OCI-LY1 (cell line): ENCODE results near the gene ADAMTS17.

ENCODE experiments used
- H2AFZ ChIP-seq: fragments of 200-600 bp; sonication (generic), shearing (Covaris generic); 2 replicates; pipeline ENCODE4 v1.6.0; 2014; ENCODE audit warnings: antibody characterized with exemption, mild to moderate bottlenecking, low read length
- H3F3A ChIP-seq: fragments of 200-600 bp; sonication (generic), shearing (Covaris generic); 2 replicates; pipeline ENCODE4 v1.6.0; 2014; ENCODE audit warnings: mild to moderate bottlenecking, antibody characterized with exemption, low read length, moderate library complexity; ENCODE audit not compliant: insufficient read depth
- H3K27ac ChIP-seq: fragments of 200-600 bp; sonication (generic); 2 replicates; pipeline ENCODE4 v1.5.1; 2014; ENCODE audit warnings: low read length, mixed run types, mild to moderate bottlenecking, low read depth; ENCODE audit not compliant: poor library complexity, severe bottlenecking
- H3K27me3 ChIP-seq: fragments of 200-600 bp; sonication (generic); 2 replicates; pipeline ENCODE4 v1.6.0; 2014; ENCODE audit warnings: antibody characterized with exemption, mild to moderate bottlenecking, low read length, moderate library complexity; ENCODE audit not compliant: insufficient read depth
- H3K36me3 ChIP-seq: fragments of 200-600 bp; sonication (generic); 2 replicates; pipeline ENCODE4 v1.6.1; 2014; ENCODE audit warnings: mild to moderate bottlenecking, antibody characterized with exemption, low read length, moderate library complexity, mixed read lengths; ENCODE audit not compliant: insufficient read depth
- H3K4me1 ChIP-seq: fragments of 200-600 bp; sonication (generic); 2 replicates; pipeline ENCODE4 v1.5.1; 2014; ENCODE audit warnings: mild to moderate bottlenecking, low read length, moderate library complexity; ENCODE audit not compliant: insufficient read depth, severe bottlenecking
- H3K4me2 ChIP-seq: fragments of 200-600 bp; sonication (generic), shearing (Covaris generic); 2 replicates; pipeline ENCODE4 v1.6.1; 2014; ENCODE audit warnings: low read length
- H3K4me3 ChIP-seq: fragments of 200-600 bp; sonication (generic); 2 replicates; pipeline ENCODE4 v1.5.1; 2014; ENCODE audit warnings: low read length, low read depth, mild to moderate bottlenecking, mixed read lengths; ENCODE audit not compliant: poor library complexity, severe bottlenecking
- H3K79me2 ChIP-seq: fragments of 200-600 bp; shearing (Covaris generic); 2 replicates; pipeline ENCODE4 v1.6.1; 2016; ENCODE audit warnings: mixed run types, low read length, mixed read lengths; ENCODE audit not compliant: insufficient read depth
- H3K9ac ChIP-seq: fragments of 200-600 bp; sonication (generic), shearing (Covaris generic); 2 replicates; pipeline ENCODE4 v1.6.1; 2014; ENCODE audit warnings: mild to moderate bottlenecking, low read length, mixed read lengths
- H3K9me2 ChIP-seq: fragments of 200-600 bp; sonication (generic), shearing (Covaris generic); 2 replicates; pipeline ENCODE4 v1.6.1; 2014; ENCODE audit warnings: low read depth, mild to moderate bottlenecking, low read length, mixed read lengths
- H3K9me3 ChIP-seq: fragments of 200-600 bp; shearing (Covaris generic); 2 replicates; pipeline ENCODE4 v1.6.1; 2014; ENCODE audit warnings: low read length, mixed read lengths
- H4K20me1 ChIP-seq: fragments of 200-600 bp; sonication (generic), shearing (Covaris generic); 2 replicates; pipeline ENCODE4 v1.6.0; 2016; ENCODE audit warnings: mild to moderate bottlenecking, low read length; ENCODE audit not compliant: insufficient read depth
- EZH2 ChIP-seq: fragments of 200-600 bp; sonication (generic), shearing (Covaris generic); IDR thresholded peaks from 2 replicates; pipeline ENCODE4 v1.8.0; 2017; ENCODE audit warnings: borderline replicate concordance, mixed run types, mild to moderate bottlenecking, antibody characterized with exemption, low read length, moderate library complexity, mixed read lengths
- TF ChIP-seq, protein P1 (sequence below): fragments of 200-600 bp; sonication (generic), shearing (Covaris generic); IDR thresholded peaks from 2 replicates; pipeline ENCODE4 v1.5.1; 2017; ENCODE audit warnings: mild to moderate bottlenecking, antibody characterized with exemption, low read length, moderate library complexity, mixed read lengths

ADAMTS17 gene

DNA sequence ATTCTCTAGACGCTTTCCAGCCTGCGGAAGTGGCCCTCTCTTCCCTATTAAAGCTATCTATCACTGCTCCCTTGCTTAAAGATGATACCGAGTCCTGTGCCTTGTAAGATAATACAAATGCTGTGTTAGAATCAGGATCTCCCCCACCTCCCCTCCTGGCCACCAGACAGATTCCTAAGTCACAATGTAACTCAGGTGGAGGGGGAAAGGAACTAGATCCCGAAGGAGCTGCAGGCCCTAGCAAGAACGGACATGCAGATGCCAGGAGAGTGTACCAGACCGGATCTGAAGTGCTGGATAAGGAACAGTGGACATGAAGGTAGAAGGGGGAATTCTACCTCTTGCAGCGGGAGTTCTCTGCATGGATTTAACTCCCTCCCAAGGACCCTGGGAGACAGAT is 377.8 kb downstream of the ADAMTS17 start:
- H3F3A ChIP-seq = no peaks in the 10 kb centered on the region
- H3K9me3 ChIP-seq = no peaks in the 10 kb centered on the region
- no peaks in the 10 kb centered on the region for H3K36me3 ChIP-seq
- no peaks in the 10 kb centered on the region for H4K20me1 ChIP-seq
- H3K4me2 ChIP-seq = no peak overlapping the region
- H3K9ac ChIP-seq = no peak overlapping the region
- no peaks in the 10 kb centered on the region for H3K27me3 ChIP-seq
- H3K27ac ChIP-seq = no peak overlapping the region
- H3K4me3 ChIP-seq = no peak overlapping the region
- no peaks in the 10 kb centered on the region for H3K9me2 ChIP-seq
- no peak for TF ChIP-seq EZH2
- TF ChIP-seq, protein P1, sequence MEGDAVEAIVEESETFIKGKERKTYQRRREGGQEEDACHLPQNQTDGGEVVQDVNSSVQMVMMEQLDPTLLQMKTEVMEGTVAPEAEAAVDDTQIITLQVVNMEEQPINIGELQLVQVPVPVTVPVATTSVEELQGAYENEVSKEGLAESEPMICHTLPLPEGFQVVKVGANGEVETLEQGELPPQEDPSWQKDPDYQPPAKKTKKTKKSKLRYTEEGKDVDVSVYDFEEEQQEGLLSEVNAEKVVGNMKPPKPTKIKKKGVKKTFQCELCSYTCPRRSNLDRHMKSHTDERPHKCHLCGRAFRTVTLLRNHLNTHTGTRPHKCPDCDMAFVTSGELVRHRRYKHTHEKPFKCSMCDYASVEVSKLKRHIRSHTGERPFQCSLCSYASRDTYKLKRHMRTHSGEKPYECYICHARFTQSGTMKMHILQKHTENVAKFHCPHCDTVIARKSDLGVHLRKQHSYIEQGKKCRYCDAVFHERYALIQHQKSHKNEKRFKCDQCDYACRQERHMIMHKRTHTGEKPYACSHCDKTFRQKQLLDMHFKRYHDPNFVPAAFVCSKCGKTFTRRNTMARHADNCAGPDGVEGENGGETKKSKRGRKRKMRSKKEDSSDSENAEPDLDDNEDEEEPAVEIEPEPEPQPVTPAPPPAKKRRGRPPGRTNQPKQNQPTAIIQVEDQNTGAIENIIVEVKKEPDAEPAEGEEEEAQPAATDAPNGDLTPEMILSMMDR = no peak
- no peak overlapping the region for H2AFZ ChIP-seq
- H3K79me2 ChIP-seq = no peaks in the 10 kb centered on the region
- H3K4me1 ChIP-seq = no peaks in the 10 kb centered on the region

DNA sequence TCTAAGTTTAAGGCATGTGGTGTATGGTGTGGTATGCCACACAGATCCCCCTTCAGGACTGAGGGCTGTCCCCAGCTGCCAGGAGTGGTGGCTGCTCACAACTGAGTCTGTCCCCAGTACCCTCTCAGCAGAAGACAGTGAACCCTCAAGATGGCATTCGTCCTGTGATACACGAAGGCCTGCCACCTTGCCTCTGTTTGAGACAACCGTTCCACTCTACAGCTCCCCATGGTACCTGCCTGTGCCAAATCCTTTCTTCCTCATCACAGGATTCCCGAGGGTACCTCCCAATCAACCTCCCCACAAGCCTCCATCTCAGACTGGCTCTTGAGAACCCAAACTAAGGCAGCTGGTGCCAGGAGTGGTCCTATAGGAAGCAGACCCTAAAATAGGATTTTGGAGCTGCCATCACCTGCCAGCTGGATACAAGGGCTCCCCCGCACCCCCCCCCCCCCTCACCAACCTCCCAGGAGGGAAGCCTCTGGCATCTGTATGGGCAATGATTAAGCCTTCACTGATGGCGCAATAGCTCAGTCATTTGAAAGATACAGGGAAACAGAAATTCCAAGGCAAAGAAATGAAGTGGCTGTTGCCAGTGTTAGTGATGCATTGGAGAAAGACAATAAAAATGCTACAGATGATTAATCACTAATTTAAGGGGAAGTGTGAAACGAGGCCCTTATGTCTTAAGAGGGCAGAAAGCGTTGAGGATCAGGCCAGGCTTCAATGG is 378.5 kb downstream of the ADAMTS17 start:
- H3K4me2 ChIP-seq = no peak overlapping the region
- no peaks in the 10 kb centered on the region for H3K36me3 ChIP-seq
- H3K9ac ChIP-seq = no peak overlapping the region
- no peaks in the 10 kb centered on the region for H4K20me1 ChIP-seq
- H3K27me3 ChIP-seq = no peaks in the 10 kb centered on the region
- no peaks in the 10 kb centered on the region for H3K79me2 ChIP-seq
- H3F3A ChIP-seq = no peaks in the 10 kb centered on the region
- H3K9me3 ChIP-seq = no peaks in the 10 kb centered on the region
- H2AFZ ChIP-seq = no peak overlapping the region
- no peak overlapping the region for H3K27ac ChIP-seq
- H3K9me2 ChIP-seq = no peaks in the 10 kb centered on the region
- no peaks in the 10 kb centered on the region for H3K4me1 ChIP-seq
- no peak overlapping the region for H3K4me3 ChIP-seq
- no peak for TF ChIP-seq EZH2
- TF ChIP-seq, protein P1 = no peak

DNA sequence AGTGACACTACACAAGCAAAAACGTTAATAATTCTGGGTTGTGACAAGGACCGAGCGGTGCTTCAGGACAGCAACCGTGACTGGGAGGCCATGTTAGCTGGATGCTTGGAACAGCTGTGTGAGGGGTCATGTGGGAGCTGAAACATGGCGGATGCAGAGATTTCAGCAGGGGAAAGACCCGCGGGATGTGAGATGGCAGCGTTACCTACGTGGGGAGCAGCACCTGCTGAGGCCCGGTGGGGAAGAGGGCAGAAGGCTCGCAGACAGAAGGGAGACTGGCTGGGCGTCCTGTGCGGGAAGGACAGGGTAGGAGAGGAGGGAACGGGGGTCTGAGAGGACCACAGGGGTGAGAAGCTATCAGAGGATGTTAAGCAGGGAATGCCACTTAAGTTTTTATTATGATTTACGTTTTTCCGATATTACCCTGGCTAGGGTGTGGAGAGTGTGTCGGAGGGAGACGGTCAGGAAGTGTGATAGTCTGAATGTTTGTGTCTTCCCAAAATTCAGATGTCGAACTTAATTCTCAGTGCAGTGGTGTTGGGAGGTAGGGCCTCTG is 379.7 kb downstream of the ADAMTS17 start:
- H3K4me2 ChIP-seq = no peak overlapping the region
- H3K27me3 ChIP-seq = no peaks in the 10 kb centered on the region
- H3K4me3 ChIP-seq = no peak overlapping the region
- no peaks in the 10 kb centered on the region for H3K4me1 ChIP-seq
- H3K9ac ChIP-seq = no peak overlapping the region
- no peaks in the 10 kb centered on the region for H3K9me3 ChIP-seq
- H3K9me2 ChIP-seq = no peaks in the 10 kb centered on the region
- H2AFZ ChIP-seq = no peak overlapping the region
- H3K79me2 ChIP-seq = no peaks in the 10 kb centered on the region
- no peak overlapping the region for H3K27ac ChIP-seq
- no peaks in the 10 kb centered on the region for H4K20me1 ChIP-seq
- no peaks in the 10 kb centered on the region for H3F3A ChIP-seq
- H3K36me3 ChIP-seq = no peaks in the 10 kb centered on the region
- TF ChIP-seq, protein P1 = no peak
- no peak for TF ChIP-seq EZH2
